ENCODE data around the gene TMEM117. TPM values are rescaled to one million over a fixed set of nuclear protein-coding genes. Genes with fewer than 3 reads are reported as not detected.

Gene TMEM117
- total RNA-seq, 2 experiments from 2014 or later: 0.95 to 0.96 TPM

GRCh38 chr12:44405297-44405696, 569.4 kb downstream of the TMEM117 start:
- POLR2A ChIA-PET: no interaction called here
- ATAC-seq: no peak
- Mint-ChIP-seq H3K36me3 (ENCODE audit: low read depth) (no peaks in the 10 kb centered on the region), H3K4me1 (ENCODE audit: low read depth) (no peaks in the 10 kb centered on the region), H3K27ac (no peak overlapping the region), H3K4me3 (no peak overlapping the region), H3K9me3 (peaks cover 2% of the 10 kb centered on the region), H3K27me3 (peaks cover 15% of the 10 kb centered on the region)
- intact Hi-C loops (cut with micrococcal nuclease): no loop called here
- TF ChIP-seq CTCF (IDR thresholded peaks at IDR 0.05): no peak
- no peak for DNase-seq
- CTCF ChIA-PET: no interaction called here

- H3K36me3 Mint-ChIP-seq (ENCODE audit: low read depth): no peaks in the 10 kb centered on the region
- POLR2A ChIA-PET: no interaction called here
- H3K4me1 Mint-ChIP-seq (ENCODE audit: low read depth): no peaks in the 10 kb centered on the region
- DNase-seq: no peak
- H3K4me3 Mint-ChIP-seq: no peak overlapping the region
- CTCF ChIA-PET: no interaction called here
- H3K27ac Mint-ChIP-seq: no peak overlapping the region
- ATAC-seq: no peak
- H3K27me3 Mint-ChIP-seq: peaks cover 18% of the 10 kb centered on the region
- H3K9me3 Mint-ChIP-seq: no peaks in the 10 kb centered on the region
- intact Hi-C loops (cut with micrococcal nuclease): no loop called here
- TF ChIP-seq CTCF (IDR thresholded peaks at IDR 0.05): no peak
Measured at GRCh38 chr12:44422559-44422958, 586.7 kb downstream of the TMEM117 start.

- Mint-ChIP-seq H3K27me3 (peaks cover 11% of the 10 kb centered on the region), H3K27ac (no peak overlapping the region), H3K4me3 (no peak overlapping the region), H3K9me3 (no peaks in the 10 kb centered on the region), H3K4me1 (ENCODE audit: low read depth) (no peaks in the 10 kb centered on the region), H3K36me3 (ENCODE audit: low read depth) (no peaks in the 10 kb centered on the region)
- POLR2A ChIA-PET: no interaction called here
- TF ChIP-seq CTCF (IDR thresholded peaks at IDR 0.05): no peak
- CTCF ChIA-PET: interaction anchor here (1.2 kb wide), 1 partner anchor 11 kb away, joined by 3 read pairs; no protein-coding TSS in a partner anchor
- intact Hi-C loops (cut with micrococcal nuclease): no loop called here
- no peak for DNase-seq
- no peak for ATAC-seq
Measured at GRCh38 chr12:44428825-44429224, 592.9 kb downstream of the TMEM117 start.

- H3K36me3 Mint-ChIP-seq (ENCODE audit: low read depth): no peaks in the 10 kb centered on the region
- no peak overlapping the region for H3K4me3 Mint-ChIP-seq
- H3K27ac Mint-ChIP-seq: no peak overlapping the region
- DNase-seq (no peak), ATAC-seq (no peak)
- CTCF ChIA-PET: no interaction called here
- H3K27me3 Mint-ChIP-seq: peaks cover 9% of the 10 kb centered on the region
- intact Hi-C loops (cut with micrococcal nuclease): no loop called here
- no peaks in the 10 kb centered on the region for H3K9me3 Mint-ChIP-seq
- POLR2A ChIA-PET: no interaction called here
- no peaks in the 10 kb centered on the region for H3K4me1 Mint-ChIP-seq (ENCODE audit: low read depth)
- TF ChIP-seq CTCF (IDR thresholded peaks at IDR 0.05): no peak
Measured at GRCh38 chr12:44431647-44432343, 595.9 kb downstream of the TMEM117 start.

- intact Hi-C loops (cut with micrococcal nuclease): no loop called here
- Mint-ChIP-seq H3K4me1 (ENCODE audit: low read depth) (no peaks in the 10 kb centered on the region), H3K27me3 (peaks cover 6% of the 10 kb centered on the region), H3K36me3 (ENCODE audit: low read depth) (no peaks in the 10 kb centered on the region), H3K4me3 (no peak overlapping the region), H3K27ac (no peak overlapping the region), H3K9me3 (no peaks in the 10 kb centered on the region)
- no peak for TF ChIP-seq CTCF (IDR thresholded peaks at IDR 0.05)
- ATAC-seq (no peak), DNase-seq (no peak)
- CTCF ChIA-PET: no interaction called here
- POLR2A ChIA-PET: no interaction called here
Measured at GRCh38 chr12:44433659-44434058, 597.8 kb downstream of the TMEM117 start.

Data from activated CD8-positive, alpha-beta T cell treated with anti-CD3 and anti-CD28 coated beads for 36 hours (primary cell).